ENCODE results near the gene TBC1D22B.

TBC1D22B gene

DNA sequence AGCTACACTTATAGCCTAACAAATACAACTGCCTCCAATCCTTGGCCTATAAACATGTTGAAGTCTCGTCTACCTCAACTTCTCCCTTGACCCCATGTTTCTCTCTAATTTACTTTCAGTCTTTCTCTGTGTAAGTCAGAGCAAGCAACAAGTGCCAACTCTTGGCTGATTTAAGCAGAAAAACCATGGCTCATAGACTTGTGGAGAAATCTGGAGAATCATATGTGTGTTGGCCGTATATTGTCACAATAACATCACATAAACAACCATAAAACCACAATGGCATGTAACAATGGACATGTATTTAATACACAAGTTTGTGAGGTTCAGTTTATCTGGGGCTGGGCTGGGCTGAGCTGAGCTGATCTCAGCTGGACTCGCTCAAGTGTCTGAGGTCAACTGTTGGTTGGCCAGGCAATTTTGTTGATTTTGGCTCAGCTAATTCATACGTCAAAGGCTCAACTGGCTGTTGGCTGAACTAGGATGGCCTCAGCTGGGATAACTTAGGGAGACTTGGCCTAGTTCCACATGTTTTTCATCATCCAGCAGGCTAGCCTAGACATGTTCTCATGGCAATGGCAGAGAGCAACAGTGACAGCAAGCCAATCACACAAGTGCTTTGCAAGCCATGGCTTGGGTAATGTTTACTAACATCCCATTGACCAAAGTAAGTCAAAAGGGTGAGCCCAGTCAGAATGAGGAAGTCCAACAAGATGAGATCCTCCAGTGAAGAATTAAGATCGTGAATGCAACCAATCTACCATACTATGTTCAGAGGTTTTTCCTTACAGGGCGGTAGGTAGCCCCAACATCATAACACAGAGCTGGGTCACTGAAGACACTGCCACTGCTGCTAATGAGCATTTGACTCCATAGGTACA, 12.9 kb upstream of the TBC1D22B start:
- POLR2A ChIA-PET: interaction anchor here (2.4 kb wide), 1 partner anchor 13 kb away, joined by 11 read pairs; the partner anchor contains the start of genes TBC1D22B and TMEM217
- TF ChIP-seq, protein P1, sequence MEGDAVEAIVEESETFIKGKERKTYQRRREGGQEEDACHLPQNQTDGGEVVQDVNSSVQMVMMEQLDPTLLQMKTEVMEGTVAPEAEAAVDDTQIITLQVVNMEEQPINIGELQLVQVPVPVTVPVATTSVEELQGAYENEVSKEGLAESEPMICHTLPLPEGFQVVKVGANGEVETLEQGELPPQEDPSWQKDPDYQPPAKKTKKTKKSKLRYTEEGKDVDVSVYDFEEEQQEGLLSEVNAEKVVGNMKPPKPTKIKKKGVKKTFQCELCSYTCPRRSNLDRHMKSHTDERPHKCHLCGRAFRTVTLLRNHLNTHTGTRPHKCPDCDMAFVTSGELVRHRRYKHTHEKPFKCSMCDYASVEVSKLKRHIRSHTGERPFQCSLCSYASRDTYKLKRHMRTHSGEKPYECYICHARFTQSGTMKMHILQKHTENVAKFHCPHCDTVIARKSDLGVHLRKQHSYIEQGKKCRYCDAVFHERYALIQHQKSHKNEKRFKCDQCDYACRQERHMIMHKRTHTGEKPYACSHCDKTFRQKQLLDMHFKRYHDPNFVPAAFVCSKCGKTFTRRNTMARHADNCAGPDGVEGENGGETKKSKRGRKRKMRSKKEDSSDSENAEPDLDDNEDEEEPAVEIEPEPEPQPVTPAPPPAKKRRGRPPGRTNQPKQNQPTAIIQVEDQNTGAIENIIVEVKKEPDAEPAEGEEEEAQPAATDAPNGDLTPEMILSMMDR (IDR thresholded peaks at IDR 0.05; ENCODE audit: insufficient read depth, low read length, missing control alignments): no peak
- DNase-seq (ENCODE audit: low read depth, low spot score): peak; percentile 100
- H3K4me3 ChIP-seq (ENCODE audit: low read depth, low read length): no peak overlapping the region
- CTCF ChIA-PET: interaction anchor here (0.7 to 3.2 kb wide), 4 partner anchors 12 to 81 kb away, joined by 3 to 9 read pairs (median 4); no protein-coding TSS in a partner anchor

DNA sequence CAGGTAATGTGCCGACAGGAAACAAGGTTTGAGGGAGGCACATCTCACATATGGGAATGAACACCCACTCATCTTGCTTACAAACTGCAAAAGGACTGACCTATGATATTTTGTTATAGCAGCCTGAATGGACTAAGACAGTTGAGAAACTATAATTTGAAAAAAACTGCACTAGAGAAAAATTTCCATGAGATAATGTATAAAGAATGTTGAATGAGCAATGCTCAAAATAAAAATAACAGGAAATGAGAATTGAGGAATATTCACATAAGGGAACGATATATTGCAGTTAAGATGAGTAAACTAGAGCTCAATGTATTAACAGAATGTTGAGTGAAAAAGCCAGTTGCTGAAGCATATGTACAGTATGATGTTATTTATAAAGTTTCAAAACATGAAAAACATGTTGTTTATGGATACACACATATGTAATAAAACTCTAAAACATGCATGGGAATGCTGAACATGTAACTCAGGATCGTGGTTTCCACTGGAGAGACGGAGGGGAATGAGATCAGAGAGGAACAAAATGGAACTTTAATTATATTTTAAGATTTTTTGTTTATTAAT, 6.3 kb upstream of the TBC1D22B start:
- POLR2A ChIA-PET: no interaction called here
- CTCF ChIA-PET: no interaction called here
- TF ChIP-seq, protein P1 (IDR thresholded peaks at IDR 0.05; ENCODE audit: insufficient read depth, low read length, missing control alignments): no peak
- DNase-seq (ENCODE audit: low read depth, low spot score): no peak
- no peak overlapping the region for H3K4me3 ChIP-seq (ENCODE audit: low read depth, low read length)

DNA sequence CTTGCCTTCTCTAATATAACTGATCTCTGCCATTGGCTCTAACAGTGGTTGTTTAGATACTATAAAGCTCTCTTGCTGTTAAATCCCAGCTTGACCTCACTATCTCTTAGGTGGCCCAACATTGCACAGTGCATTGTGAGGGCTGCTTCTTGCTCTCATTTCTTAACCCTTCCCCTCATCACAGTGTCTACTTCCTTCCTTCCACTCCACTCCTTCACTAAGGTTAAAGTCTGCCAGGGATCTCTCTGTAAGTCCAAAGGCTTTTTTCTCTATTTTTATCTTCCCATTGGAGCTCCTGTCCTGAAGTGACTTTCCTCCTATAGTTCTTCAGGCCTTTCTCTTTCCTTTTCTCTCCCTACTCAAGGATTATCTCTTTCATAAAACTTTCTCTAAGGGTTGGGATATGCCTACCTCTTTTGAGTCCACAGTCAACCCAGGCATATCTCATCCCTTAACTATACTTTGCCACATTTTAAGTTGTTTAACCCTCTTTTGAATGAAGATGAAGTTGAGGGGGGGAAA, 4.0 kb upstream of the TBC1D22B start:
- TF ChIP-seq, protein P1 (IDR thresholded peaks at IDR 0.05; ENCODE audit: insufficient read depth, low read length, missing control alignments): no peak
- no peak overlapping the region for H3K4me3 ChIP-seq (ENCODE audit: low read depth, low read length)
- ChIA-PET CTCF (no interaction called here), POLR2A (no interaction called here)
- no peak for DNase-seq (ENCODE audit: low read depth, low spot score)

DNA sequence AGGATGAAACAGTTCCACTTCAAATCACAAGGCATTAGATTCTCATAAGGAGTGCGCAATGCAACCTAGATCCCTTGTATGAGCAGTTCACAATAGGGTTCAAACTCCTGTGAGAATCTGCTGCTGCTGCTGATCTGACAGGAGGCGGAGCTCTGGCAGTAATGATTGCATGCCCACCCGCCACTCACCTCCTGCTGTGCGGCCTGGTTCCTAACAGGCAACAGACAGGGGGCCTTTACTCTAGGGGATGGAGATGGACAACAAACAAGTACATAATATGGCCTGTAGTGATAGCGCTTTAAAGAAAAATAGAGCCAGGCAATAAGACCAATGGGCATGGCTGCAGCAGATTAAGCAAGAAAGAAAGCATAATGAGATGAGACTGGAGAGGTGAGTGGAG, 2.7 kb upstream of the TBC1D22B start:
- TF ChIP-seq, protein P1 (IDR thresholded peaks at IDR 0.05; ENCODE audit: insufficient read depth, low read length, missing control alignments): no peak
- CTCF ChIA-PET: no interaction called here
- no peak for DNase-seq (ENCODE audit: low read depth, low spot score)
- no peak overlapping the region for H3K4me3 ChIP-seq (ENCODE audit: low read depth, low read length)
- POLR2A ChIA-PET: no interaction called here

DNA sequence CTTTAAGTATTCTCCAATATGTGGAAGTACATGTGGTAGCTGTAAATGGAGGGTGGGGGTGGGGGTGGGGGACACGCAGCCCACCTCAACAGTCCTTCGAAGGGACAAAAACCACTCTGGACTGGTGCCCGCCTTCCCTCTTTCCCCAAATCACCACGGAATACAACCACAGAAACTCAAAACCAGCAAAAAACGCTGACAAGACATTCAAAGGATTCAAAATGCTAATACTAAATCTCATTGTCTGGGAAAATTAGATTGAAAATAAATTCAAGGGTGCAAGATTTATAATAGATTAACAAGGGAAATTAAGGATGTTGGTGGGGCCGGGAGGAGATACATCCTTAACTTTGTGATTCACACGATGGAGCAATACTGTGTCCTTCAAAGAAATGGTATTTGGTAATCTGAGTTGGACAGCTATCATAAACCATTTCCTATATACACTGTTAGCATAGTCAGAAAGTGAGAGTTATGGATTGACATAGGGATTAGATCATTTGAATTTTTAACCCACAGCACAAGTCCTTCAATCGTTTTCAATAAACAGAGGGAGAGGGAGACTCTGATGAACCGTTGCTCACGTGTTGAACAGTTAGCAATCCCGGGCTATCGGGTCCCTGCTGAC, 766 bp upstream of the TBC1D22B start:
- ChIA-PET POLR2A (interaction anchor here (1.4 to 2.1 kb wide), 2 partner anchors 11 to 14 kb away, joined by 7 to 11 read pairs; no protein-coding TSS in a partner anchor), CTCF (interaction anchor here (1.0 to 1.8 kb wide), 2 partner anchors 11 to 69 kb away, joined by 3 to 7 read pairs; no protein-coding TSS in a partner anchor)
- TF ChIP-seq, protein P1 (IDR thresholded peaks at IDR 0.05; ENCODE audit: insufficient read depth, low read length, missing control alignments): no peak
- DNase-seq (ENCODE audit: low read depth, low spot score): no peak
- peak overlapping the region; percentile 93 for H3K4me3 ChIP-seq (ENCODE audit: low read depth, low read length)
